Endothelial cell of umbilical vein (primary cell): ENCODE results near the gene N4BP2. TPM values are rescaled to one million over a fixed set of nuclear protein-coding genes. Genes with fewer than 3 reads are reported as not detected.

ENCODE experiments used
- BruUV-seq: library from RNA; stranded (reverse); fragments of 400-500 nt; replicated peaks from 2 replicates; lab custom pipeline; 2021; lab: Mats Ljungman, UMichigan
- CTCF ChIA-PET: fragments of 300-600, 350-600 bp; sonication (Branson Sonifier 250); formaldehyde crosslinking; loops from one replicate; lab custom pipeline; 2021; ENCODE audit warnings: antibody characterized with exemption, inconsistent platforms; lab: Charles Lee
- POLR2A ChIA-PET: fragments of 300-600, 350-600 bp; sonication (Branson Sonifier 250); formaldehyde crosslinking; loops from one replicate; lab custom pipeline; 2021; ENCODE audit warnings: antibody characterized with exemption, inconsistent platforms; lab: Charles Lee
- DNase-seq: peaks from one replicate; pipeline ENCODE4 v3.0.0-alpha.2; 2011; ENCODE audit warnings: low read depth, low spot score
- FAIRE-seq: peaks from 2 replicates; lab custom pipeline; 2011; peaks lifted over from hg19 to GRCh38; lab: Jason Lieb, UNC
- H2AFZ ChIP-seq: 2 replicates; pipeline ENCODE4 v1.6.0; 2012; ENCODE audit warnings: low read depth, low read length, control low read depth, inconsistent platforms
- H3K27ac ChIP-seq: 2 replicates; pipeline ENCODE4 v1.5.1; 2011; ENCODE audit warnings: low read depth, mild to moderate bottlenecking, control low read depth, low read length, moderate library complexity; ENCODE audit not compliant: insufficient read depth
- H3K27me3 ChIP-seq, 2 experiments: 2 replicates each; pipeline versions ENCODE4 v1.6.0 to v1.6.1; 2011; ENCODE audit warnings: low read length in 2 of 2, mixed read lengths in 1 of 2; ENCODE audit not compliant: control insufficient read depth in 2 of 2, insufficient read depth in 2 of 2
- H3K36me3 ChIP-seq, 2 experiments: 2 replicates in 1 of 2; 3 replicates in 1 of 2; pipeline ENCODE4 v1.5.1; 2011; ENCODE audit warnings: low read length in 2 of 2, mild to moderate bottlenecking in 1 of 2, moderate library complexity in 1 of 2; ENCODE audit not compliant: control insufficient read depth in 2 of 2, insufficient read depth in 2 of 2; ENCODE audit errors: extremely low read depth in 1 of 2
- H3K4me1 ChIP-seq: 3 replicates; pipeline ENCODE4 v1.5.1; 2011; ENCODE audit warnings: mild to moderate bottlenecking, low read length; ENCODE audit not compliant: control insufficient read depth, insufficient read depth; ENCODE audit errors: extremely low read depth
- H3K4me2 ChIP-seq: 2 replicates; pipeline ENCODE4 v1.6.1; 2011; ENCODE audit warnings: low read length, control low read depth, mixed read lengths; ENCODE audit not compliant: insufficient read depth
- H3K4me3 ChIP-seq, 3 experiments: fragments of 200-600 bp in 1 of 3; sonication (generic), shearing (Covaris generic) in 1 of 3; replicated peaks in 1 of 3; 2 replicates each; pipeline ENCODE4 v1.5.1; 2011 to 2016; ENCODE audit warnings: control low read depth in 3 of 3, low read length in 3 of 3, mild to moderate bottlenecking in 2 of 3, inconsistent platforms in 1 of 3, low read depth in 1 of 3, moderate library complexity in 1 of 3; ENCODE audit not compliant: insufficient read depth in 1 of 3
- H3K79me2 ChIP-seq: 2 replicates; pipeline ENCODE4 v1.6.0; 2012; ENCODE audit warnings: low read length, inconsistent platforms; ENCODE audit not compliant: control insufficient read depth, insufficient read depth
- H3K9ac ChIP-seq: replicated peaks from 2 replicates; pipeline ENCODE3; 2011; ENCODE audit warnings: low read length, control low read depth; ENCODE audit not compliant: insufficient read depth; ENCODE audit errors: extremely low read depth
- H3K9me1 ChIP-seq: replicated peaks from 3 replicates; pipeline ENCODE4 v1.6.0; 2011; ENCODE audit warnings: mild to moderate bottlenecking, low read length; ENCODE audit not compliant: control insufficient read depth, insufficient read depth; ENCODE audit errors: extremely low read depth
- H3K9me3 ChIP-seq: replicated peaks from 2 replicates; pipeline ENCODE4 v1.5.1; 2012; ENCODE audit warnings: low read length, inconsistent platforms; ENCODE audit not compliant: control insufficient read depth, insufficient read depth
- H4K20me1 ChIP-seq: replicated peaks from 2 replicates; pipeline ENCODE3; 2011; ENCODE audit warnings: mild to moderate bottlenecking, low read length; ENCODE audit not compliant: control insufficient read depth, insufficient read depth; ENCODE audit errors: extremely low read depth
- EZH2 ChIP-seq: IDR thresholded peaks from 2 replicates; pipeline ENCODE4 v1.6.1; 2012; ENCODE audit warnings: borderline replicate concordance, low read depth, mild to moderate bottlenecking, moderate library complexity, low read length, inconsistent platforms; ENCODE audit not compliant: severe bottlenecking
- FOS ChIP-seq: IDR thresholded peaks from 2 replicates; pipeline ENCODE4 v1.6.1; 2011; ENCODE audit warnings: mild to moderate bottlenecking, low read length, moderate library complexity, borderline replicate concordance; ENCODE audit not compliant: insufficient read depth
- GATA2 ChIP-seq: IDR thresholded peaks from 2 replicates; pipeline ENCODE4 v1.7.0; 2011; ENCODE audit warnings: low read depth, mild to moderate bottlenecking, moderate library complexity, mixed read lengths, low read length; ENCODE audit not compliant: insufficient read length, insufficient read depth
- JUN ChIP-seq: IDR thresholded peaks from 2 replicates; pipeline ENCODE4 v1.6.1; 2011; ENCODE audit warnings: borderline replicate concordance, low read depth; ENCODE audit not compliant: insufficient read length, insufficient read depth
- MAX ChIP-seq: IDR thresholded peaks from 2 replicates; pipeline ENCODE4 v1.6.1; 2011; ENCODE audit not compliant: insufficient read depth, insufficient read length
- MYC ChIP-seq: IDR thresholded peaks from one replicate; pipeline ENCODE4 v1.6.1; 2011; ENCODE audit warnings: mild to moderate bottlenecking, low read depth, low read length
- POLR2A ChIP-seq: IDR thresholded peaks from 2 replicates; pipeline ENCODE4 v1.6.1; 2012; ENCODE audit warnings: low read depth, mild to moderate bottlenecking, control low read depth, low read length
- POLR2AphosphoS5 ChIP-seq: IDR thresholded peaks from 2 replicates; pipeline ENCODE4 v1.6.1; 2012; ENCODE audit warnings: low read depth, mild to moderate bottlenecking, control low read depth, low read length, moderate library complexity; ENCODE audit not compliant: insufficient read depth
- dilution Hi-C: fragments of 300-500 bp; cut with MboI; formaldehyde crosslinking; loops from one replicate; pipeline ENCODE4 v1.15.0; 2019; ENCODE audit warnings: low sequenced_read_pairs; ENCODE audit not compliant: extremely low pct_ligation_motif_present
- intact Hi-C: fragments of 100-400 bp; cut with micrococcal nuclease; formaldehyde crosslinking; loops from one replicate; pipeline ENCODE4 v1.10.0; 2022
- polyA plus RNA-seq, 4 experiments: library from polyadenylated mRNA; depleted of rRNA in 3 of 4; stranded (reverse) in 3 of 4; unstranded in 1 of 4; fragments of >200 nt; gene quantifications; 2 replicates each; pipeline versions ENCODE4 v1.2.1 to v1.2.3, GENCODE V29; 2011 to 2012; ENCODE audit warnings: missing spikeins in 1 of 4
- total RNA-seq: library from RNA; stranded (reverse); gene quantifications from 2 replicates; pipeline ENCODE4 v1.2.3, GENCODE V29; 2021
- TF ChIP-seq, protein P1 (sequence below), 2 donors: IDR thresholded peaks; 1 replicate in 1 of 2; 2 replicates in 1 of 2; pipeline ENCODE4 v1.5.1; 2011; ENCODE audit warnings: low read length in 2 of 2, mild to moderate bottlenecking in 2 of 2, moderate library complexity in 2 of 2, control low read depth in 1 of 2, inconsistent platforms in 1 of 2, low read depth in 1 of 2; ENCODE audit not compliant: insufficient read depth in 1 of 2; ENCODE audit errors: extremely low read depth in 1 of 2

Gene N4BP2
- total and polyA plus RNA-seq, 2 donors (not counting 3 experiments of a cell fraction or from before 2014, with no cell fraction given): 0.87 to 6.9 TPM

DNA sequence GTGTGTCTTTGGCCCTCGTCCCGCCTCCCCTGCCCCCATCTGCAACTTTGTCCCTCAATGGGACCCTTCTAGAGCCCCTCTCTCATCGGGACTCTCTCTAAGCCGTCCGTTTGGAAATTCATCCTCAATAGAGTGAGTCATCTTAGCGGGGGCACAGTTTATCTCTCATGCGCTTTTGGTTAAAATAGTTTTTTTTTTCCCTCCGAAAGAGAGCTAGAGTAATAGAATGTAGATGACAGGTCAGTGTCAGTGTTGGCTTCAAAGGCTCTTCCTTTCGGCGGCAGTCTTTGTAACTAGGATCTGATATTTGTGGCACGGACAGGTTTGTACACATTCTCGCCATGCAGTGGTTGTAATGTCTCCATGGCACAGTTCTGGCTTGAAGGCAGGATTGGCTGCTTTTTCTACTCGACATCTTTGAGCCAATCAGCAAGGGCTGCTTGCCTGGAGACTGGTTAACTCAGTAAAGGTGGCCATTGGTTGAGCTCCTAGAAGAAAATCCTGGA lies 989 bp downstream of the N4BP2 start:
- peak overlapping the region; percentile 81 to 99 (median 89) for H3K4me3 ChIP-seq
- dilution Hi-C loops: no loop called here
- intact Hi-C loops: loop anchor here (1.0 to 10.0 kb wide), 9 partner anchors 19 to 1393 kb away; partner anchors contain the start of genes KLF3, PDS5A, SMIM14 and UBE2K
- BruUV-seq: TSS peak; percentile 44
- H3K4me1 ChIP-seq: peaks cover 12% of the 10 kb centered on the region
- H3K36me3 ChIP-seq: no peaks in the 10 kb centered on the region
- H3K9me3 ChIP-seq: no peaks in the 10 kb centered on the region
- TF ChIP-seq GATA2: no peak
- TF ChIP-seq MYC: no peak
- TF ChIP-seq FOS: peak; percentile 51
- TF ChIP-seq, protein P1, sequence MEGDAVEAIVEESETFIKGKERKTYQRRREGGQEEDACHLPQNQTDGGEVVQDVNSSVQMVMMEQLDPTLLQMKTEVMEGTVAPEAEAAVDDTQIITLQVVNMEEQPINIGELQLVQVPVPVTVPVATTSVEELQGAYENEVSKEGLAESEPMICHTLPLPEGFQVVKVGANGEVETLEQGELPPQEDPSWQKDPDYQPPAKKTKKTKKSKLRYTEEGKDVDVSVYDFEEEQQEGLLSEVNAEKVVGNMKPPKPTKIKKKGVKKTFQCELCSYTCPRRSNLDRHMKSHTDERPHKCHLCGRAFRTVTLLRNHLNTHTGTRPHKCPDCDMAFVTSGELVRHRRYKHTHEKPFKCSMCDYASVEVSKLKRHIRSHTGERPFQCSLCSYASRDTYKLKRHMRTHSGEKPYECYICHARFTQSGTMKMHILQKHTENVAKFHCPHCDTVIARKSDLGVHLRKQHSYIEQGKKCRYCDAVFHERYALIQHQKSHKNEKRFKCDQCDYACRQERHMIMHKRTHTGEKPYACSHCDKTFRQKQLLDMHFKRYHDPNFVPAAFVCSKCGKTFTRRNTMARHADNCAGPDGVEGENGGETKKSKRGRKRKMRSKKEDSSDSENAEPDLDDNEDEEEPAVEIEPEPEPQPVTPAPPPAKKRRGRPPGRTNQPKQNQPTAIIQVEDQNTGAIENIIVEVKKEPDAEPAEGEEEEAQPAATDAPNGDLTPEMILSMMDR (IDR thresholded peaks at IDR 0.05; ENCODE audit: extremely low read depth in 1 of 2, insufficient read depth in 1 of 2, low read depth in 1 of 2, low read length in 2 of 2): no peak
- no peak for TF ChIP-seq POLR2A
- peak; percentile 34 for TF ChIP-seq JUN
- no peak for TF ChIP-seq MAX
- no peak for TF ChIP-seq EZH2
- TF ChIP-seq POLR2AphosphoS5: no peak
- H2AFZ ChIP-seq: peak overlapping the region; percentile 88
- FAIRE-seq (peak; percentile 98), DNase-seq (peak; percentile 97)
- H3K27me3 ChIP-seq: no peaks in the 10 kb centered on the region
- H3K79me2 ChIP-seq: no peaks in the 10 kb centered on the region
- H3K9me1 ChIP-seq: no peaks in the 10 kb centered on the region
- H3K9ac ChIP-seq: peak overlapping the region; percentile 98
- ChIA-PET CTCF (interaction anchor here (0.7 to 2.1 kb wide), 6 partner anchors 63 to 661 kb away, joined by 3 to 15 read pairs (median 4); no protein-coding TSS in a partner anchor), POLR2A (interaction anchor here (0.6 kb wide), 1 partner anchor 259 kb away, joined by 4 read pairs; no protein-coding TSS in a partner anchor)
- peak overlapping the region; percentile 99 for H3K27ac ChIP-seq
- peak overlapping the region; percentile 92 for H3K4me2 ChIP-seq
- no peaks in the 10 kb centered on the region for H4K20me1 ChIP-seq
